DOHH2 (cell line): Measurements from ENCODE around the gene MCUB.
A peak's percentile ranks its signal among the peaks of the same experiment; 100 is the strongest.

Experiments
- H3F3A ChIP-seq: fragments of 200-600 bp; sonication (generic), shearing (Covaris generic); 2 replicates; pipeline ENCODE4 v1.6.0; 2016; ENCODE audit warnings: antibody characterized with exemption, mild to moderate bottlenecking; ENCODE audit not compliant: control insufficient read depth, insufficient read depth
- H3K27ac ChIP-seq: fragments of 200-600 bp; sonication (generic); 2 replicates; pipeline ENCODE4 v1.5.1; 2014; ENCODE audit warnings: low read depth, mild to moderate bottlenecking, low read length, moderate library complexity
- H3K27me3 ChIP-seq: fragments of 200-600 bp; sonication (generic); 2 replicates; pipeline ENCODE4 v1.6.1; 2014; ENCODE audit warnings: mild to moderate bottlenecking, low read length, mixed read lengths; ENCODE audit not compliant: control insufficient read depth
- H3K36me3 ChIP-seq: fragments of 200-600 bp; sonication (generic); 2 replicates; pipeline ENCODE4 v1.6.1; 2014; ENCODE audit warnings: mild to moderate bottlenecking, low read length, moderate library complexity, mixed read lengths; ENCODE audit not compliant: control insufficient read depth
- H3K4me1 ChIP-seq: fragments of 200-600 bp; sonication (generic); 2 replicates; pipeline ENCODE4 v1.6.1; 2014; ENCODE audit warnings: mild to moderate bottlenecking, low read length, mixed read lengths; ENCODE audit not compliant: control insufficient read depth
- H3K4me2 ChIP-seq: fragments of 200-600 bp; sonication (generic); 2 replicates; pipeline ENCODE4 v1.6.0; 2014; ENCODE audit warnings: mild to moderate bottlenecking, low read length, moderate library complexity
- H3K4me3 ChIP-seq: fragments of 200-600 bp; sonication (generic); 2 replicates; pipeline ENCODE4 v1.5.1; 2014; ENCODE audit warnings: mild to moderate bottlenecking, low read length, mixed read lengths
- H3K79me2 ChIP-seq: fragments of 200-600 bp; sonication (generic); 2 replicates; pipeline ENCODE4 v1.6.1; 2014; ENCODE audit warnings: mild to moderate bottlenecking, low read length, mixed read lengths; ENCODE audit not compliant: control insufficient read depth
- H3K9me2 ChIP-seq: fragments of 200-600 bp; sonication (generic); replicated peaks from 2 replicates; pipeline ENCODE4 v1.6.1; 2014; ENCODE audit warnings: mild to moderate bottlenecking, low read length, mixed read lengths; ENCODE audit not compliant: control insufficient read depth
- H3K9me3 ChIP-seq: fragments of 200-600 bp; sonication (generic); 2 replicates; pipeline ENCODE4 v1.6.1; 2014; ENCODE audit warnings: antibody characterized with exemption, low read length, mixed read lengths; ENCODE audit not compliant: control insufficient read depth, insufficient read depth
- H4K20me1 ChIP-seq: fragments of 200-600 bp; sonication (generic); 2 replicates; pipeline ENCODE4 v1.6.0; 2014; ENCODE audit warnings: low read depth, mild to moderate bottlenecking, antibody characterized with exemption, low read length, moderate library complexity; ENCODE audit not compliant: control insufficient read depth, insufficient read depth
- EZH2phosphoT487 ChIP-seq: fragments of 200-600 bp; sonication (generic); IDR thresholded peaks from 2 replicates; pipeline ENCODE4 v1.6.1; 2017; ENCODE audit warnings: borderline replicate concordance, mild to moderate bottlenecking, antibody characterized with exemption, low read length, moderate library complexity, mixed read lengths
- TF ChIP-seq, protein P1 (sequence below): fragments of 200-600 bp; sonication (generic); IDR thresholded peaks from one replicate; pipeline ENCODE4 v1.5.1; 2014; ENCODE audit warnings: antibody characterized with exemption, mild to moderate bottlenecking, low read depth, low read length; ENCODE audit not compliant: poor library complexity, severe bottlenecking

Gene MCUB

DNA sequence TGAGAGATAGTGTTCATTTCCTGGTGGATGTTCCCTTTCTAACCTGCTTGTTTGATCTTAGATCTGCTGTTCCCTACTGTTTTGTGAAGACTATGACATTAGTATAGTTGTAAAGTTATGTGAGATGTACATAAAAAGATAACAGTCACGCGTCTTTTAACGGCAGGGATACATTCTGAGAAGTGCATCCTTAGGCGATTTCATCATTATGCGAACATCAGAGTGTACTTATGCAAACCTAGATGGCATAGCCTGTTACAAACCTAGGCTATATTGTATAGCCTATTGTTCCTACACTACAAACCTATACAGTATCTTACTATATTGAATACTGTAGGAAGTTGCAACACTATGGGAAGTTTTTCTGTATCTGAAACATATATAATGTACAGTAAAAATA, 50.4 kb downstream of the MCUB start:
- TF ChIP-seq, protein P1, sequence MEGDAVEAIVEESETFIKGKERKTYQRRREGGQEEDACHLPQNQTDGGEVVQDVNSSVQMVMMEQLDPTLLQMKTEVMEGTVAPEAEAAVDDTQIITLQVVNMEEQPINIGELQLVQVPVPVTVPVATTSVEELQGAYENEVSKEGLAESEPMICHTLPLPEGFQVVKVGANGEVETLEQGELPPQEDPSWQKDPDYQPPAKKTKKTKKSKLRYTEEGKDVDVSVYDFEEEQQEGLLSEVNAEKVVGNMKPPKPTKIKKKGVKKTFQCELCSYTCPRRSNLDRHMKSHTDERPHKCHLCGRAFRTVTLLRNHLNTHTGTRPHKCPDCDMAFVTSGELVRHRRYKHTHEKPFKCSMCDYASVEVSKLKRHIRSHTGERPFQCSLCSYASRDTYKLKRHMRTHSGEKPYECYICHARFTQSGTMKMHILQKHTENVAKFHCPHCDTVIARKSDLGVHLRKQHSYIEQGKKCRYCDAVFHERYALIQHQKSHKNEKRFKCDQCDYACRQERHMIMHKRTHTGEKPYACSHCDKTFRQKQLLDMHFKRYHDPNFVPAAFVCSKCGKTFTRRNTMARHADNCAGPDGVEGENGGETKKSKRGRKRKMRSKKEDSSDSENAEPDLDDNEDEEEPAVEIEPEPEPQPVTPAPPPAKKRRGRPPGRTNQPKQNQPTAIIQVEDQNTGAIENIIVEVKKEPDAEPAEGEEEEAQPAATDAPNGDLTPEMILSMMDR = no peak
- no peak for TF ChIP-seq EZH2phosphoT487
- peaks cover 16% of the 10 kb centered on the region for H3K9me3 ChIP-seq
- peaks cover 5% of the 10 kb centered on the region; the same call in 1 of the 2 replicates for H4K20me1 ChIP-seq
- no peaks in the 10 kb centered on the region for H3K27me3 ChIP-seq
- H3K79me2 ChIP-seq = peaks cover 93% of the 10 kb centered on the region
- no peak overlapping the region for H3K4me3 ChIP-seq
- no peaks in the 10 kb centered on the region; the same call in 1 of the 2 replicates for H3F3A ChIP-seq
- no peak overlapping the region for H3K4me2 ChIP-seq
- H3K4me1 ChIP-seq = peaks cover 43% of the 10 kb centered on the region
- no peak overlapping the region for H3K27ac ChIP-seq
- peaks cover 26% of the 10 kb centered on the region for H3K36me3 ChIP-seq
- H3K9me2 ChIP-seq = no peaks in the 10 kb centered on the region

DNA sequence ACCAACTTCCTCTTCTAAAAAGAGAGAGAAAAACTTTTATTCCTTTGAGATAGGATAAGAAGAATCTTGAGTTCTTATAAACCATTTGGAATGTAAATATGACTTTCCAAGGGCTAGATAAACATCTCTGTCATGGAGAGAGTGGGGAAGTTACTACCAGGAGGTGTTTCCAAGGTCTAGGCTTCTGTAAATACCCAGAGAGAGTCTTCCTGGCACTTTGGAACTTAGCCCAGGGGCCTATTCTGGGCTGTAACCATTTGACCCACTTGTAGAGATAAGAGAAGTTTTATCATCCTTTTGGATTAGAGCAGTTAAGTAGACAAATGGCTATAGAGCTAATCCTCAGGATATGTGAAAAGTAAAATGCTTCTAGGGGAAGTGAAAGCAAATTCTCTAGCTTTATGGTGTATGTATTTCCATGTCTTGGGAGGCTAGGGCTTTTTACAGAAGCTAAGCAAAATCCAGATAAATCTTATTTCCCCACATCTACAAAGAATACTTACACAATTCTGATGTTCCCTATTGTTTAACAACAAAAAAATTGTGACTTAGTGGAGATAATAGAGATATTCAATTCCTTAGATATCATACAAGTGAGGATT, 51.1 kb downstream of the MCUB start:
- H4K20me1 ChIP-seq = peaks cover 5% of the 10 kb centered on the region; the same call in 1 of the 2 replicates
- no peak overlapping the region for H3K27ac ChIP-seq
- no peaks in the 10 kb centered on the region; the same call in 1 of the 2 replicates for H3F3A ChIP-seq
- no peak overlapping the region for H3K4me3 ChIP-seq
- H3K9me3 ChIP-seq = peaks cover 16% of the 10 kb centered on the region
- H3K79me2 ChIP-seq = peaks cover 93% of the 10 kb centered on the region
- peaks cover 26% of the 10 kb centered on the region for H3K36me3 ChIP-seq
- H3K4me1 ChIP-seq = peaks cover 45% of the 10 kb centered on the region
- TF ChIP-seq EZH2phosphoT487 = no peak
- TF ChIP-seq, protein P1 = no peak
- no peaks in the 10 kb centered on the region for H3K27me3 ChIP-seq
- no peaks in the 10 kb centered on the region for H3K9me2 ChIP-seq
- no peak overlapping the region for H3K4me2 ChIP-seq

DNA sequence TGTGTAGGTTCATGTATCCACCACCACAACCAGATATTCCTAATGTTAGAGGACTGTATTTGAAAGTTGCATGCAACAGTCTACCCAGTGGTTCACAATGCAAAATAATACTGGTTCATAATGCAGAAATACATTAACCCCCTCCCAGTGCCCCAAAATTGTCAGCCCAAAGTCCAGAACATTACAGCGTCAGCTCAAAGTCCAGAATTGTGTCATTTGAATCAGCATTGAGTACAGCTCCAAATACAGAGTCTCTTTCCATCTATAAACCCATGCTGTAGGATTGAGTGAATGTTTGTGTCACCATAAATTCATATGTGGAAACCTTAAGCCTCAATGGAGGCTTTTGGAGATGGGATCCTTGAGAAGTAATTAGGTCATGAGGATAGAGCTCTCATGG, 54.0 kb downstream of the MCUB start:
- TF ChIP-seq EZH2phosphoT487 = no peak
- TF ChIP-seq, protein P1 = no peak

More for the DNA sequence above, 54.0 kb downstream of the MCUB start:
- Histone ChIP-seq H3K4me1 (peaks cover 56% of the 10 kb centered on the region), H3K4me3 (no peak overlapping the region), H3F3A (no peaks in the 10 kb centered on the region; the same call in 1 of the 2 replicates), H3K4me2 (peak overlapping the region; percentile 27; the same call in 1 of the 2 replicates), H3K27me3 (no peaks in the 10 kb centered on the region), H3K27ac (no peak overlapping the region), H3K36me3 (peaks cover 15% of the 10 kb centered on the region), H3K9me2 (no peaks in the 10 kb centered on the region), H4K20me1 (peaks cover 5% of the 10 kb centered on the region; the same call in 1 of the 2 replicates), H3K9me3 (peaks cover 11% of the 10 kb centered on the region), H3K79me2 (peaks cover 89% of the 10 kb centered on the region)
